GM15510 (cell line): Measurements from ENCODE around the gene CACNA2D1.

Experiments
- POLR2A ChIP-seq: IDR thresholded peaks from 3 replicates; pipeline ENCODE4 v1.6.1; 2011; ENCODE audit warnings: borderline replicate concordance; ENCODE audit not compliant: insufficient read length; ENCODE audit errors: extremely low read depth

CACNA2D1 gene

GRCh38 chr7:82384779-82385178 is 58.8 kb downstream of the CACNA2D1 start:
- TF ChIP-seq POLR2A: no peak

- no peak for TF ChIP-seq POLR2A
Measured at GRCh38 chr7:82384051-82384464, 59.5 kb downstream of the CACNA2D1 start.

- TF ChIP-seq POLR2A: no peak
Measured at GRCh38 chr7:82382276-82382675, 61.3 kb downstream of the CACNA2D1 start.

GRCh38 chr7:82376739-82377138 is 66.8 kb downstream of the CACNA2D1 start:
- no peak for TF ChIP-seq POLR2A

GRCh38 chr7:82375713-82376112 is 67.9 kb downstream of the CACNA2D1 start:
- no peak for TF ChIP-seq POLR2A

GRCh38 chr7:82375129-82375528 is 68.4 kb downstream of the CACNA2D1 start:
- no peak for TF ChIP-seq POLR2A

- TF ChIP-seq POLR2A: no peak
Measured at GRCh38 chr7:82373926-82374635, 69.5 kb downstream of the CACNA2D1 start.

- TF ChIP-seq POLR2A: no peak
Measured at GRCh38 chr7:82364671-82365070, 78.9 kb downstream of the CACNA2D1 start.

GRCh38 chr7:82364048-82364447 is 79.5 kb downstream of the CACNA2D1 start:
- no peak for TF ChIP-seq POLR2A

- no peak for TF ChIP-seq POLR2A
Measured at GRCh38 chr7:82362129-82362706, 81.4 kb downstream of the CACNA2D1 start.

- TF ChIP-seq POLR2A: no peak
Measured at GRCh38 chr7:82360591-82361368, 82.8 kb downstream of the CACNA2D1 start.

GRCh38 chr7:82359426-82359825 is 84.2 kb downstream of the CACNA2D1 start:
- TF ChIP-seq POLR2A: no peak

GRCh38 chr7:82358923-82359322 is 84.7 kb downstream of the CACNA2D1 start:
- no peak for TF ChIP-seq POLR2A

- no peak for TF ChIP-seq POLR2A
Measured at GRCh38 chr7:82358009-82358578, 85.5 kb downstream of the CACNA2D1 start.

GRCh38 chr7:82348251-82348650 is 95.3 kb downstream of the CACNA2D1 start:
- TF ChIP-seq POLR2A: no peak
